HG02870 (cell line): ENCODE measurements around the gene SCARF2.
"Not testable (repeated sequence)": the region's sequence is repeated elsewhere in the genome, so short reads cannot be mapped to it uniquely, and the experiment has no call there.

ENCODE experiments used
- ATAC-seq: cut with Tn5 transposase; IDR thresholded peaks from one replicate; pipeline ENCODE4 v1.9.1; 2021; ENCODE audit warnings: mild to moderate bottlenecking, moderate library complexity; ENCODE audit not compliant: unreplicated experiment

Gene SCARF2

DNA sequence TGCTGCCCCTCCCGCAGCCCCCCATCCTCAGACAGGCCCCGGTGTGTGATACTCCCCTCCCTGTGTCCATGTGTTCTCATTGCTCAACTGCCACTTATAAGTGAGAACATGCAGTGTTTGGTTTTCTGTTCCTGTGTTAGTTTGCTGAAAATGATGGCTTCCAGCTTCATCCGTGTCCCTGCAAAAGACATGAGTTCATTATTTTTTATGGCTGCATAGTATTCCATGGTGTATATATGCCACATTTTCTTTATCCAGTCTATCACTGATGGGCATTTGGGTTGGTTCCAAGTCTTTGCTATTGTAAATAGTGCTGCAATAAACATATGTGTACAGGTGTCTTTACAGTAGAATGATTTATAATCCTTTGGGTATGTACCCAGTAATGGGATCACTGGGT lies 22.4 kb downstream of the SCARF2 start:
- ATAC-seq, result not testable (repeated sequence)

DNA sequence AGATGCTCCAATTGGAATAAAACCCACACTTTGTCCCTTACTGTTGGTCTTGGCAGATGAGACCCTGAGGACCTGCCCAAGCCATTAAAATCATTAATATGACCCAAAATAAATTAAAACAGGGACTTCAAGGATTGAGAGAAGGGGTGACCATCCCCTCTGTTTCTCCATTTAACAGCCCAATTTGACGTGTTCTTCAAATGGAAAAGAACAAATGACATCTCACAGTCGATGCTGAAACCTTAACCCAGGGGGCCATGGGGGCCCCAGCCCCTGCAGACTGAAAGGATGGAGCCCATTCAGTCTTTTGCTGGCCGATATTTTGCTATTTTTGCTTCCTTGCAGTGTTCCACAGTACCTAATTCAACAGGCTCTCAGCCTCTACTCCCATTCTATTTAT lies 23.2 kb downstream of the SCARF2 start:
- ATAC-seq, result no peak

DNA sequence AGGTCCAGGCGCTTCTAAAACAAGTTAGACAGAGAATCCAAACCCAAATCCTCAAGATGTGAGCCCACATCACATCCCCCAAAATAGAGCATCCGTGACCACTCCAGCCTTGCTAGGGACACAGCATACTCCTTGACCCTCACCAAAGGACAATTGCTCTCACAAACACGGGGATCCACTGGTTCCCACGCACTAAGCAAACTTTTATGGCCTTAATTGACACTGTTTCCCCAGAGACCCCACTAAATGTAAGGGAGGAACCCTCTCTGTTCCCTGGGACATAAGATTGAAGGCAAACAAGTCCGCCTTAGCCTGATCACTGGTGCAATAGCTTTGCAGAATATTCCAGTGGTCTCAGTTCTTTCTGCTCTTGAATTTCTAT lies 23.6 kb downstream of the SCARF2 start:
- no peak for ATAC-seq

DNA sequence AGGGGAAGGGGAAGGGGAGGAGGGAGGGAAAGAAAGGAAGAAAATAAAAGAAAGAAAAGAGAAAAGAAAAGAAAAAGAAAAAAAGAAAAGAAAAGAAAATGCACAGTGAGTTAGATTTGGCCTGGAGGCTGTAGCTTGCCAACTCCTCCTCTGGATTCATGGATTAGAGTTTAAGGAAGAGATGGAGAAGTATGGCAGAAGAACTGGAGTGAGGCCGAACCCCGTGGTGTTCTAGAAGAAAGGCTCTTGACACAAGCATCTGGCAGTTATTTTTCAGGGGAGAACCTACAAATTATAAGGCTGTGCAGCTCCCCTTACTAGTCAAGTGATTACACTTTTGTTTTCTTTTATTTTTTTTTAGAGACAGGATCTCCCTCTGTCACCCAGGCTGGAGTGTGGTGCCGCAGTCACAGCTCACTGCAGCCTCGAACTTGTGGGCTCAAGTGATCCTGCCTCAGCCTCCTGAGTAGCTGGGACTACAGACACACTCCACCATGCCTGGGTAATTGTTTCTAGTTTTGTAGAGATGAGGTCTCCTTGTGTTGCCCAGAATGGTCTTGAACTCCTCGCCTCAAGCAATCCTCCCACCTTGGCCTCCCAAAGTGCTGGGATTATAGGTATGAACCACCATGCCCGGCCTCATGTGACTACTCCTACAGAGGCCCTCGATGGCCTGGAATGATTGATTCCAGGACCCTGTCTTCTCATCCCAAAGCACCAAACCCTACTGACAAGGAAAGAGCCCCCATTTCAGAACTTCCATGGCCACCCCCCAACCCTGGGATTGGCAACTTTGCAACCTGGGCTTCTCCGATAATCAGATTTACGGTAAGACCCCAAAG lies 24.2 kb downstream of the SCARF2 start:
- ATAC-seq, result no peak

DNA sequence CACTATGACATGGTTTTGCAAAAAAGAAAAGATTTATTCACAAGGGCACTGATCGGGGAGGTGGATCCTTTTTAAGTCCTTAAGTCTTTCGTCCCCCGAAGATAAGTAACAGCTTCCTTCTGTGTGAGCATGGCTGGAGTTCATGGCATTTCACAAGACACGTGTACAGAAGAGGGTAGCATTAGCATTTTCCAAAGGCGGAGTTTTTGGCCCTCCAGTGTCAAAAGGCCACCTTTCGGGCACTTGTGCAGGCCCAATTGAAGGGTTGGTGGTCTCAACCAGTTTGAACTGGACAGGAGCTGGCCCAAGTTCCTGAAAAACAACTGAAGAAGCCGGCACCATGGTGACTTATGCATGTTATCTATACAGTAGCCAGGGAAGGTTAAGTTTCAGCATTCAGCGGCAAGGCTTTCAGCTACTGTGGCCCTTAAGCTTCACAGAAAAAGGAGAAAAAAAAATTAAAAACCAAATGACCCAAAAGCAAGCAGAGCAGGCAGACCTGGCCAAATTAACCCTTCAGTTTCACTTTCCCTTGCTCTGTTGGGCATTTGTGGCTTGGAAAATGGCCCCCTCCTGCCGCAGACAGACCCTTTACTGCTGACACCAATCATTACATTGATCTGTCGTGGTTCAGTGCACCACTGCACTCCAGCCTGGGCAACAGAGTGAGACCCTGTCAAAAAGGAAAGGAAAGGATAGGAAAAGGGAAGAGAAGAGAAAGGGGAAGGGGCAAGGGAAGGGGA lies 25.0 kb downstream of the SCARF2 start:
- no peak for ATAC-seq

DNA sequence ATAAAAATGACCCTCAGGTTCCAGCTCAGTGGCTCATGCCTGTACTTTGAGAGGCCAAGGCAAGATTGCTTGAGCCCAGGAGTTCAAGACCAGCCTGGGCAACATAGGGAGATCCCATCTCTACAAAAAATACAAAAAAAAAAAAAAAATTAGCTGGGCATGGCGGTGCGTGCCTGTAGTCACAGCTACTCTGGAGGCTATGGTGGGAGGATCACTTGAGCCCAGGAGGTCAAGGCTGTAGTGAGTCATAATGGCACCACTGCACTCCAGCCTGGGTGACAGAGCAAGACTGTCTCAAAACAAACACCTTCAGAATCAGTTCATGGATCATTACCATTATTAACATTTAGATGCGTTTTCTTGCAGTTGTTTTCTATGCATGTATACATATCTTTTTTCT lies 28.2 kb downstream of the SCARF2 start:
- not testable (repeated sequence) for ATAC-seq

DNA sequence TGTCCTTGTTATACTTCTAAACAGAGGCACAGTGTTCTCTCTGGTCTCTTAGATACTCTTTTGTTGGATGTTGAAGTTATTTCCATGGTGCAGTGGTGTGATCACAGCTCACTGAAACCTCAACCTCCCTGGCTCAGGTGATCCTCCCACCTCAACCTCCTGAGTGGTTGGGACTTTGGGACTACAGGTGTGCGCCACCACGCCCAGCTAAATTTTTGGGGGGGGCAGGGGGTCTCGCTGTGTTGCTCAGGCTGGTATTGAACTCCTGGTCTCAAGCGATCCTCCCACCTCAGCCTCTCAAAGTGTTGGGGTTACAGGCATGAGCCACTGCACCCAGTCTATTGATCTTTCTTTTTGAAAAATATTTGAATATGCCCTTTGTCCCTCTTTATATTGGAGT lies 28.7 kb downstream of the SCARF2 start:
- ATAC-seq, result no peak

DNA sequence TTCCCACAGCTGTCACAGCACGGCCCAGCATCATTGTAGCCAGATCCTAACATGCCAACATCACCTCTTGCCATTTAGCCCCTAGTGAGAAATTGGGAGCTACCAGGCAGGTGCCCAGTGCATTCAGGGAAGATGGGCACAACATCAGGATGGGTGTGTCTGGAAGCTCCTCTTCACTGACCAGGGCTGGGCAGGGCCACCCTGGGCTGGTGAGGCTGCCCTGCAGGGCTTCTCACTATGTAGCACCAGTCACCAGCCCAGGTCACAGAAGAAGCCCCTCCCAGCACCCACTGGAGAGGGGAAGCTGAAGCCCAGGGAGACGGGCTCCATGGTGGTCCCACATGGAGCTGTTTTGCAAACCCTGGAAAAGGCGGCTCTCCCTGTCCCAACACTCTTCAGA lies 29.8 kb downstream of the SCARF2 start:
- ATAC-seq, result no peak

DNA sequence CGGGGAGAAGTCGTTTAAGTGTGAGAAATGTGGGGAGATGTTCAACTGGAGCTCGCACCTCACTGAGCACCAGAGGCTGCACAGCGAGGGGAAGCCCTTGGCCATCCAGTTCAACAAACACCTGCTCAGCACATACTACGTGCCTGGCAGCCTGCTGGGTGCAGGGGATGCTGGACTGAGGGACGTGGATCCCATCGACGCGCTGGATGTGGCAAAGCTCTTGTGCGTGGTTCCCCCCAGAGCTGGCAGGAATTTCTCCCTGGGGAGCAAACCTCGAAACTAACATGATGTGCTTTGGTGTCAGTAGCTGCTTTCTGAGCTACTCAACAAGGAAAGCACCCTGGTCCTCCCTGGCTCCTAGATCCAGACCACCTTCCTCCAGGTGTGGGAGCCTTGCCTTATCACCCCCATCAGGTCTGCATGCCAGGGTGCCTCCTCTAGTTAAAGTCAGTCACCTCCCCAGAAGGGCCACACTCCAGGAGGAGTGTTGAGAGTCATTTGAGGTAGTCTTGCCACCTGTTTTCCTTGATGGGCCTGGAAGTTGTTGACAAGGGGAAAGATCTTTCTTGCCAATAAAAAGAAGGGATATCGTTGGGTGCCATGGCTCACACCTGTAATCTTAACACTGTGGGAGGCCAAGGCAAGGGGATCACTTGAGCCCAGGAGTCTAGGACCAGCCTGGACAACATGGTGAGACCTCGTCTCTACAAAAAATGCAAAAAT lies 30.8 kb downstream of the SCARF2 start:
- no peak for ATAC-seq

DNA sequence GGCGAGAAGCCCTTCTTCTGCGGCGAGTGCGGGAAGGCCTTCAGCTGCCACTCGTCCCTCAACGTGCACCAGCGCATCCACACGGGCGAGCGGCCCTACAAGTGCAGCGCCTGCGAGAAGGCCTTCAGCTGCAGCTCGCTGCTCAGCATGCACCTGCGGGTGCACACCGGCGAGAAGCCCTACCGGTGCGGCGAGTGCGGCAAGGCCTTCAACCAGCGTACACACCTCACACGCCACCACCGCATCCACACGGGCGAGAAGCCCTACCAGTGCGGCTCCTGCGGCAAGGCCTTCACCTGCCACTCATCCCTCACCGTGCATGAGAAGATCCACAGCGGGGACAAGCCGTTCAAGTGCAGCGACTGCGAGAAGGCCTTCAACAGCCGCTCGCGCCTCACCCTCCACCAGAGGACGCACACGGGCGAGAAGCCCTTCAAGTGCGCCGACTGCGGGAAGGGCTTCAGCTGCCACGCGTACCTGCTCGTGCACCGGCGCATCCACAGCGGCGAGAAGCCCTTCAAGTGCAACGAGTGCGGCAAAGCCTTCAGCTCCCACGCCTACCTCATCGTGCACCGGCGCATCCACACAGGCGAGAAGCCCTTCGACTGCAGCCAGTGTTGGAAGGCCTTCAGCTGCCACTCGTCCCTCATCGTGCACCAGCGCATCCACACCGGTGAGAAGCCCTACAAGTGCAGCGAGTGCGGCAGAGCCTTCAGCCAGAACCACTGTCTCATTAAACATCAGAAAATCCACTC lies 31.5 kb downstream of the SCARF2 start:
- no peak for ATAC-seq

DNA sequence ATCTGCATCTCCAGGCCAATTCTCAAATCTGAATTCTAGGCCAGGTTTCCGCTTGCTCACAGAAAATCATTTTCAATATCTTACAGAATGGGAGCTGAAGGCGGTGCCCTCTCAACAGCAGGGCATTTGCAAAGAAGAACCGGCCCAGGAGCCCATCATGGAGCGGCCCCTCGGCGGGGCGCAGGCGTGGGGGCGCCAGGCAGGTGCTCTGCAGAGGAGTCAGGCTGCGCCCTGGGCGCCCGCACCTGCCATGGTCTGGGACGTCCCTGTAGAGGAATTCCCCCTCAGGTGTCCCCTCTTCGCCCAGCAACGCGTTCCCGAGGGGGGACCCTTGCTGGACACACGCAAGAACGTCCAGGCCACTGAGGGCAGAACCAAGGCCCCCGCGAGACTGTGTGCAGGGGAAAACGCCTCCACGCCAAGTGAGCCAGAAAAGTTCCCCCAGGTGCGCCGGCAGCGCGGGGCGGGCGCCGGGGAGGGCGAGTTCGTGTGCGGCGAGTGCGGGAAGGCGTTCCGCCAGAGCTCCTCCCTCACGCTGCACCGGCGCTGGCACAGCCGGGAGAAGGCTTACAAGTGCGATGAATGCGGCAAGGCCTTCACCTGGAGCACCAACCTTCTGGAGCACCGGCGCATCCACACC lies 32.2 kb downstream of the SCARF2 start:
- no peak for ATAC-seq

DNA sequence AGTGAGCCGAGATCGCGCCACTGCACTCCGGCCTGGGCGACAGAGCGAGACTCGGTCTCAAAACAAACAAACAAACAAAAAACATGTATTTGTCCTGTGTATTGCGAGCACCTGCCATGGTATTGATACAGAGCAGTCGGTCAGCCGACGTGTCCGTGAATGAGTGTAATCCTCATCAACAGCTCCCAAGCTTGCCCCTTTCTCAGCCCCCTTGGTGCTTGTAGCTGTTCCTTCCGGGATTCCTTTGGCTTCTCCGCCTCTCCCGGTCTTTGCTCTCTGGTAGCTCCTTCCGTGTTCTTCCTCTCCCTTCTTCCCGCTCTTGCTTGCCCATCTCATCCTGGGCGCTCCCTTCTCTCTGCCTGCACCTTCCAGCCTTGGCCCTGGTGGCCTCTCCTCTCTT lies 32.7 kb downstream of the SCARF2 start:
- no peak for ATAC-seq

DNA sequence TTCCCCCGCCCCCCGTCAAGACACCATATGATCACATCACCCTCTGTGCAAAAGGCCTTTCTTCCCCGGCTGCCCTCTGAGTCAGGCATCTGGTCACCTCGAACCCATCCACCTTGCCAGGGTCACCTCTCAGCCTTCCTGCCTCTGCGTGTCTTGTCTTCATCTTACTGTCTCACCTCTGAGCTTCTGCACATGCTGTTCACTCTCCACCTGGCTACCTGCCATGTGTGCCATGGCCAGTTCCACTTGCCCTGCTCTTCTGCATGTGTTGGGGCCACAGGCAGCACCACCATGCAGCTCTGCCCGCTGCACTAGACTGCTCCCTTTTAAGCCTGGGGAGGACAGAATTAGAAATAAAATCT lies 33.9 kb downstream of the SCARF2 start:
- no peak for ATAC-seq

DNA sequence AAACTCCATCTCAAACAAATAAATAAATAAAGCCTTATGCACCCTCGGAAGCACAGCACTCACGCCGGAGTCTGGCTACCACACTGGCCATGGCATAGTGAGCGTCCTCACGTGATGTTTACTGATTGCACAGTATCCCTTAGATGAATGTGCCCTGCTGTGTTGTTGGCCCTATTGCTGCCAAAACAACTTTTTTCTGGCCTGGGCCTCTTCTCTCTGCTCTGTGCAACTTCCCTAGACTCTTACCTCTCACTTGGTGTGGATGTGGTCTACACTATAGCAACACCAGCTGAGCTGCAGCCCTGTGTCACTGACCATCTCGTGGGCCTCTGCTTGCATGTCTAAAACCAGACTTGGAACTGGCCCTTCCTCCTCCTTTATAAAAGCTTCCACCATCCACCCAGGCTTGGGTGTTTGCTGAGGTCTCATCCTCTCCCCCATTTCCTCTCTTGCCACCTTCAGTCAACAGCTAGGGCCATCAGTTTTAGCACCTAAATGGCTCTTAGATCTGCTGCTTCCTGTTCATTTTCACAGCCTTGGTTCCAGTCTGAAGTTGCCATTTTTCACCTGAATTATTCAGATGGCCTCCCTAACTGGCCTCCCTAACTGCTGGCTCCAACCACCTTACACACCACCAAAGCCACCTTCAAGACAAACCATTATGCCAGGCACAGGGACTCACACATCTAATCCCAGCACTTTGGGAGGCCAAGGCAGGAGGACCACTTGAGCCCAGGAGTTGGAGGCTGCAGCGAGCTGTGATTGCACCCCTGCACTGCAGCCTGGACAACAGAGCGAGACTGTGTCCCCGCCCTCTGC lies 34.5 kb downstream of the SCARF2 start:
- ATAC-seq, result no peak

DNA sequence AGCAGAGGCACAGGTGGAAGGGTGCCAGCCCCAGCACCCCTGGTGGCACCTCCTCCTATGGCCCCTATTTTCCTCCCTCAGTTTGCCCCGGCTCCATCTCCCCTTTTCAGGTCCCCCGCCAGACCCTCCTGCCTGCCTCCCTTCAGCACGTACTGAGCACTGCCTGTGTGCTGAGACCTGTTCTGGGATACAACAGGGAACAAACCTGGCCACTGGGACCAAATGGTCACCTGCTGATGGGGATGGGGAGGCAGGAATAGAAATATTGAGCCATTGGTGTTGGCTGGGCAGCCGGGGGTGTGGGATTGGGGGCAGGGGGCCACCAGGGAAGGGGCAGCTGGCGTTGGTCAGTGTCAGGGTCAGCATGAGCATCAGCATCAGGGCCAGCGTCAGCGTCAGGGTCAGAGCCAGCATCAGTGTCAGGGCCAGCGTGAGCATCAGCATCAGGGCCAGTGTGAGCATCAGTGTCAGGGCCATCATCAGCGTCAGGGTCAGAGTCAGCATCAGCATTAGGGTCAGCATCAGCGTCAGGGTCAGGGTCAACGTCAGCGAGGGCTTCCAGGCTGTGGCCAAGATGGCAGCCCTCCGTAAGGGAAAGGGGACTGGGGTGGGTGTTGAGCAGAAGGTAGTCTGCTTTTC lies 36.1 kb downstream of the SCARF2 start:
- no peak for ATAC-seq

DNA sequence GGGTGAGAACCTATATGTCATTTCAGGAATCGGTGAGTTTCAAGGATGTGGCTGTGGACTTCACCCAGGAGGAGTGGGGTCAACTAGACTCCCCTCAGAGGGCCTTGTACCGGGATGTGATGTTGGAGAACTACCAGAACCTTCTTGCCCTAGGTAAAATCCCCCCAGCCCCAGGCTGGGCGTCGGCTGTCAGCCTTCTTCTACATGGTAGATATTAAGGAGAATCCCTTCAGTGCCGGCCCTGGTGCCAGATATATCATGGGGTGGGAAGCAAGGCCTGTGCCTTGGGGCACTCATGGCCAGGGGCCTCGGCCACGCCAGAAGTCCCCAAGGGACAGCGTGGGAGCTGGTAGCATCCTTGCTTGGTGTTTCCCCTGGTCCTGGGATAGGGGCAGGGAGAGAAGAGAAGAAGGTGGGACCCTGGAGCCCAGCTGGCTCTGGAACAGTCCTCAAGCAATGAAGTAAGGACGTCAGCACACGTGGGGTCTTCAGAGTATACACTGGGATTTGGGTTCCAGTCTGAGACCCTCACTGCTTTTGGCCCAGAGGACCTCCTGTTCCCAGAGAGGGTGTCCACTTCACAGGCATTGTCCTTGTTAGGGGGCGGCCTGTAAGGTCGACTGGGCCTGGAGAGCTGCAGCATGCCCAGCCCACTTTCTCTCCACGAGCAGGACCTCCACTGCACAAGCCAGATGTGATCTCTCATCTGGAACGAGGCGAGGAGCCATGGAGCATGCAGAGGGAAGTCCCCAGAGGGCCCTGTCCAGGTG lies 36.8 kb downstream of the SCARF2 start:
- no peak for ATAC-seq

DNA sequence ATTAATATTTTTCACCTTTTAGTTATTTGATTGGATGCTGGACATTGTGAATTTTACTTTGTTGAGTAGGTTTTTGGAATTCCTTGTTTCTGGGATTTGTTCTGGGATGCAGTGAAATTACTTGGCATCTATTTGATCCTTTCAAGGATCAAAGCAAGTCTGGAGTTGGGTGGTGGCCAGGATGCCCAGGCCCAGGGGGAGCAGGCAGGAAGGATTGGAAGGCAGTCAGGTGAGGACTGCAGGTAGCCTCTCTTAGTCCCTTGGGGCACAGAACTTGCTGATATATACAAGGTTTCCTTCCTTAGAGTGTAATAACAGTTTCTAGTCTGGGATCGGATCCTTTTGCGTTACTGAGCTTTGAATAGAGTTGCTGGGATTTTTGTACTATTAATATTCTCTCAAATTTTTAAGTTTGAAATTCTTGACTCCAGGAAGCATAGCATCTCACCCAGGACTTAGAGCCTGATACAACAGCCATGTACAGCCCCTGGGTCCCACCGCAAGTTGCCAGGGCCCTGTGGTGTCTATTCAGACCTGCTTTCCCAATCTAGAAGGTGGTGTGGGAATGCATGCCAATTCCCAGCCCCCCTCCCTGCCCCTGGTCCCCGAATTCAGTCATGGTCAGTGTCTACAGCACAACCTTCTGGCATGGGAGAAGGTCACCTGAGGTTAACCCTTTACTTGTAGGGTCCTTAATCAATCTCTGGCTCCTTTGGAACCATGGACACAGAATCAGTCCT lies 37.6 kb downstream of the SCARF2 start:
- no peak for ATAC-seq

DNA sequence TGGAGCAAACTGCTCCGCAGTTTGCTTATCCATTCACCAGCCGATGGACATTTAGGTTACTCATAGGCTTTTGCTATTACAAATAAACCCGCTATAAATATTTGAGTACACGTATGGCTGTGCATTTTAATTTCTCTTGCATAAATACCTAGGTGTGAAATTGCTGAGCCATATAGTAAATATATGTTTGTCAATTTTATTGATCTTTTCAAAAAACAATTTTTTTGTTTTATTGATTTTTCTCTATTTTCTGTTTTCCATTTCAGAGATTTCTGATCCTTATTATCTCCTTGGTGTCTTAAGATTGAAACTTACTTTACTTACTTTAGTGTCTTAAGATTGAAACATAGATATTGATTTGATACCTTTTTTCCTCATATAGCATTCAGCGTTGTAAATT lies 39.2 kb downstream of the SCARF2 start:
- no peak for ATAC-seq
